HUES48 (cell line): Measurements from ENCODE around the gene STOM.

ENCODE experiments used
- H3K27ac ChIP-seq: one replicate; pipeline ENCODE4 v1.7.0; 2013; ENCODE audit warnings: low read depth, low read length, inconsistent platforms
- H3K27me3 ChIP-seq: 2 replicates; pipeline ENCODE4 v1.6.1; 2013; ENCODE audit warnings: mild to moderate bottlenecking, low read length; ENCODE audit not compliant: control insufficient read depth, insufficient read depth
- H3K36me3 ChIP-seq: 2 replicates; pipeline ENCODE4 v1.6.1; 2013; ENCODE audit warnings: low read length; ENCODE audit not compliant: control insufficient read depth, insufficient read depth
- H3K4me1 ChIP-seq: 2 replicates; pipeline ENCODE4 v1.6.1; 2013; ENCODE audit warnings: mild to moderate bottlenecking, low read length; ENCODE audit not compliant: control insufficient read depth, insufficient read depth
- H3K4me3 ChIP-seq: 2 replicates; pipeline ENCODE4 v1.5.1; 2013; ENCODE audit warnings: mild to moderate bottlenecking, low read depth, low read length
- H3K9ac ChIP-seq: 2 replicates; pipeline ENCODE4 v1.6.1; 2013; ENCODE audit warnings: mild to moderate bottlenecking, low read depth, low read length, moderate library complexity
- H3K9me3 ChIP-seq: 2 replicates; pipeline ENCODE4 v1.6.1; 2013; ENCODE audit warnings: low read length; ENCODE audit not compliant: control insufficient read depth, insufficient read depth

Gene STOM

DNA sequence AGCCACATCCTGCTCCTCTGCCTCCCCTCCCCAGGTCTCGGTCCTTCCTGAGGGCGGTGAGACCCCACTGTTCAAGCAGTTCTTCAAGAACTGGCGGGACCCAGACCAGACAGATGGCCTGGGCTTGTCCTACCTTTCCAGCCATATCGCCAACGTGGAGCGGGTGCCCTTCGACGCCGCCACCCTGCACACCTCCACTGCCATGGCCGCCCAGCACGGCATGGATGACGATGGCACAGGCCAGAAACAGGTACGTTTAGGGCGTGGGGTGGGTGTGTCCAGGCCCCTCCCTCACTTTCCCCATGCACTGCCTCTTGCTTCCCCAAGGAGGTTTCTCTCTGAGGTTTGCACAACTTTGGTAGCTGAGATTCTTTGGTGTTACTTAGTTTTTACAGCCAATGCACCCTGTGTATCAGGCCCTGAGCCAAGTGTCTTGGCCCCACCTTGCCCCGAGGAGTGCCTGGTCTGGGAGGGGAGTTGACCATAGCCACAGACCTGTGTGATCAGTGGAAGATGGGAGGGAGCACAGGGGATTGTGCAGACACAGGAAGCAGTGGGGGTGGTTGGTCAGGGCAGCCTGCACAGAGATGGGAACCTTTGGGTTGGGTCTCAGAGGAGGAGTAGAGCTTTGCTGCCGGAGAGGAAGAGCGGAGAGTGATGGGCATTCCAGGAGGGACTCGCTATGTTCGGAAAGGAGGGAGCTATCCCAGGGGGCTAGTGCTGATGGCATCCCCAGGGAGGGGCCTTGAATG lies 51.2 kb downstream of the STOM start:
- no peaks in the 10 kb centered on the region for H3K27me3 ChIP-seq
- no peaks in the 10 kb centered on the region for H3K9me3 ChIP-seq
- H3K4me3 ChIP-seq: no peak overlapping the region
- peaks cover 8% of the 10 kb centered on the region; the same call in 1 of the 2 replicates for H3K36me3 ChIP-seq
- no peaks in the 10 kb centered on the region for H3K4me1 ChIP-seq
- H3K27ac ChIP-seq: no peak overlapping the region
- H3K9ac ChIP-seq: no peak overlapping the region

DNA sequence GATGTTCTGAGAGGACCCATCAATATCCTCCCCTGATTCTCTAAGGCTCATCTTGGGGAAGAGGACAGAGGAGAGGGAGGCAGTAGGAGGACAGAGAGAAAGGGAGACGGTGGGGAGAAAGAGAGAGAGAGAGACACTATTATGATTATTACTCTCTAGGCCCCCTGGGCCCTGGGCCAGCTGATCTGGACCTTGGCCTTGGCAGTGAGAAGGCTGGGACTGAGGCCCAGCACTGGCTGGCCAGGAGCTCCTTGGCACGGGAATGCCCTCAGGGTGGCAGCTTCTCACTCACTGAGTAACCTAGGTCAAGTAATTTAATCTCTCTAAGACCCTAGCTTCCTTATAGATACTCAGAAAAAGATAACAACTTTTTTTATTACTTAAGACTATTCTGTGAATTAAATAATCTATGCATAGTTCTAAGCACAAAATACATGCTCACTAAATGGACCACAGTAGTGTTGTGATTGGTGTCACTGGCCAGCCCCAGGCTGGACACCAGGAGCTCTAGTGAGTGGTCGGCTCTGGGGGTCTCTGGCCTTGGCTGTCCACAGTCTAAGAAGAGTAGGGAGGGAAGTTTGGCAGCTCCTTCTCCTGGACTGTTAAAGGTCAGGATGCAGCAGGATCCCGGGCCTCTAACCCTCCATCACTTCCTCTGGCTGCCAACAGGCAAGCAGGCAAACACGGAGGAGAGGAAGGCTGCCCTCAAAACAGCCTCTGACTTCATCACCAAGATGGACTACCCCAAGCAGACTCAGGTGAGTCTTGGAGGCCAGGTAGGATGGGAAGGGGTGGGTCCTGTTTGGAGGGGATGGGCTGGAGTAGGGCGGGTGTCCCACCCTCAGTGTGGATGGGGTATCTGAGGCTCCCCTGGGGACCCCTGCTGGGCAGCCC lies 52.1 kb downstream of the STOM start:
- Histone ChIP-seq H3K4me3 (no peak overlapping the region), H3K9ac (no peak overlapping the region), H3K9me3 (no peaks in the 10 kb centered on the region), H3K27me3 (no peaks in the 10 kb centered on the region), H3K27ac (no peak overlapping the region), H3K36me3 (peaks cover 11% of the 10 kb centered on the region; the same call in 1 of the 2 replicates), H3K4me1 (no peaks in the 10 kb centered on the region)

DNA sequence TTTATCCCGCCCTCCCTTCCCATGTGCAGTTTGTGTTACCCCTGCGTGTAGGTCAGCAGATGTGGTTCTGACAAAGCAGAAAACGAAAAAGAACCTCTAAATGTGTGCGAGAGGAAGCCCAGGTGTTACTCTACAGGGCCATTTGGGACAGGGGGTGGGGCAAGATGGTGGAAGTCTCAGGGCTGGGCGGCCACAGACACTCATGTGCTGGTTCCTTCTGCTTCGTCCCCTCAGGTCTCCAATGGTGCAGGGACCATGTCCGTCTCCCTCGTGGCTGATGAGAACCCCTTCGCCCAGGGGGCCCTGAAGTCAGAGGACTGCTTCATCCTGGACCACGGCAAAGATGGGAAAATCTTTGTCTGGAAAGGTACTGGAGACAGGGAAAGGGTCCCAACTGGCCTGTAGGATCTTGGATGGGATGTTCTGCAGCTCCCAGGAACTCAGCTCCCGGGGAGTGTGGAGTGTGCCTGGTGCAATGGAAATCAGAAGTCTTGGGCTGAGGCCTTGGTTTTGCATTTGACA lies 53.1 kb downstream of the STOM start:
- Histone ChIP-seq H3K27ac (no peak overlapping the region), H3K4me3 (no peak overlapping the region), H3K9me3 (no peaks in the 10 kb centered on the region), H3K4me1 (no peaks in the 10 kb centered on the region), H3K27me3 (no peaks in the 10 kb centered on the region), H3K9ac (no peak overlapping the region), H3K36me3 (peaks cover 11% of the 10 kb centered on the region; the same call in 1 of the 2 replicates)

DNA sequence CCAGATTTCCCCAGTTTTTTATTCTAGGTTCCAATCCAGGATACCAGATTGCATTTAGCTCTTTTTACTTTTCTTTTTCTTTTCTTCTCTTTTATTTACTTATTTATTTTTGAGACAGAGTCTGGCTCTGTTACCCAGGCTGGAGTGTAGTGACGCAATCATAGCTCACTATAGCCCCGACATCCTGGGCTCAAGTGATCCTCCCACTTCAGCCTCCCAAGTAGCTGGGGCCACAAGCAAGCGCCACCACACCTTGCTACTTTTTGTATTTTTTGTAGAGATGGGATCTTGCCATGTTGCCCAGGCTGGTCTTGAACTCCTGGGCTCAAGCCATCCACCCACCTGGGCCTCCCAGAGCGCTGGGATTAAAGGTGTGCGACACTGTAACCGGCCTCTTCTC lies 53.7 kb downstream of the STOM start:
- no peaks in the 10 kb centered on the region for H3K4me1 ChIP-seq
- no peak overlapping the region for H3K9ac ChIP-seq
- H3K27me3 ChIP-seq: no peaks in the 10 kb centered on the region
- peaks cover 11% of the 10 kb centered on the region; the same call in 1 of the 2 replicates for H3K36me3 ChIP-seq
- no peaks in the 10 kb centered on the region for H3K9me3 ChIP-seq
- no peak overlapping the region for H3K4me3 ChIP-seq
- H3K27ac ChIP-seq: no peak overlapping the region

DNA sequence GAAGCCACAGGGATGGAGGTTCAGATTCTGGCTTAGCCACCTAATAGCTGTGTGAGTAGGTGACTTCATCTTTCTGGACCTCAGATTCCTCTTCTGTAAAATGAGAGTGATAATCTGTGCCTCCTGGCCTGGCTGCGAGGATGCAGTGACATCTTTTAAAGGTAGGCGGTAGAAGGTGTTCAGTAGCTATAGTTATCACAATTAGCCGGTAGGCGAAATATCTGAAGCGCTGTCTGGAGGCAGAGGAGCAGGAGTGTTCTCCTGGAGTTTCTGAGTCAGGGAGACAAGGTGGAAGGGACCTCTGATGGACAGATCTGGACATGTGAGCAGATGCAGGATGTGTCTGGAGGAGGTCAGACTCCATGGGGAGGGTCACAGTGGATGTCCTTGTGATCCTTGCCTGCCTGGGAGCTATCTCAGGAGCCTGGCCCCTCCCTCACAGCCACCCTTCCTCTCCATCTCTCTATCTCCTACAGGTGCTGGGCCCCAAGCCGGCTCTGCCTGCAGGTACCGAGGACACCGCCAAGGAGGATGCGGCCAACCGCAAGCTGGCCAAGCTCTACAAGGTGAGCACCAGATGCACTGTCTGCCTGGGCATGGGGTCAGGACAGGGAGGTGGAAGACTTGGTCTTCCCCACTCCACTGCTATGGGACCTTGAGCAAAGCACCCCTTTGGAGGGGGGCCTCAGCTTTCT lies 56.4 kb downstream of the STOM start:
- H3K27ac ChIP-seq: no peak overlapping the region
- peaks cover 11% of the 10 kb centered on the region; the same call in 1 of the 2 replicates for H3K36me3 ChIP-seq
- no peaks in the 10 kb centered on the region for H3K9me3 ChIP-seq
- H3K27me3 ChIP-seq: no peaks in the 10 kb centered on the region
- no peak overlapping the region for H3K4me3 ChIP-seq
- no peaks in the 10 kb centered on the region for H3K4me1 ChIP-seq
- no peak overlapping the region for H3K9ac ChIP-seq

DNA sequence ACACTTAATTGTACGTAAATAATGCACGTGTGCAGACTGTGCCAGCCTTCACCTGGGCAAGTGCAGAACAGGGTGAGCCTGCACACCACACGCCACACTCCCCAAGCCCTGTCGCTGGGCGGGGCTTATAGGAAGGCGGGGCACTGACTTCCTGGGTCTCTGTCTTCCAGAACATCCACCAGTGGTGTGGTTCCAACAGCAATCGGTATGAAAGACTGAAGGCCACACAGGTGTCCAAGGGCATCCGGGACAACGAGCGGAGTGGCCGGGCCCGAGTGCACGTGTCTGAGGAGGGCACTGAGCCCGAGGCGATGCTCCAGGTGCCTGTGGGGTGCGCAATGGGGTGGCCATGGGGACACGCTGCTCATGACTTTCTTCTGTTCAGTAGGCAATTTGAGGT lies 57.9 kb downstream of the STOM start:
- no peak overlapping the region for H3K27ac ChIP-seq
- no peak overlapping the region for H3K4me3 ChIP-seq
- peaks cover 9% of the 10 kb centered on the region; the same call in 1 of the 2 replicates for H3K36me3 ChIP-seq
- H3K9ac ChIP-seq: no peak overlapping the region
- no peaks in the 10 kb centered on the region for H3K27me3 ChIP-seq
- no peaks in the 10 kb centered on the region for H3K9me3 ChIP-seq
- H3K4me1 ChIP-seq: no peaks in the 10 kb centered on the region

DNA sequence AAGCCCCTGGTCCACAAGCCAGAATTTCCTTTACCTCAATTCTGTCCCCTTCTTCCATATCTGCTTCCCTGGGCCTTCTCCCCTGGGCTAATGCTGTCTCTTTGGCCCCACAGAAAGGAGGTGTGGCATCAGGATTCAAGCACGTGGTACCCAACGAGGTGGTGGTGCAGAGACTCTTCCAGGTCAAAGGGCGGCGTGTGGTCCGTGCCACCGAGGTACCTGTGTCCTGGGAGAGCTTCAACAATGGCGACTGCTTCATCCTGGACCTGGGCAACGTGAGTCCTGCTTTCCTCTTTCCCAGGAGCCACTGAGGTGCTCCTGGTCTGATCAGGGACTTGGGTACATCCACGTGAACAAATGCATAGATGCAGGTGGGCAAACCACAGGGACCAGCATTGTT lies 59.5 kb downstream of the STOM start:
- H3K9ac ChIP-seq: no peak overlapping the region
- H3K4me3 ChIP-seq: no peak overlapping the region
- peaks cover 3% of the 10 kb centered on the region; the same call in 1 of the 2 replicates for H3K4me1 ChIP-seq
- H3K9me3 ChIP-seq: no peaks in the 10 kb centered on the region
- peaks cover 7% of the 10 kb centered on the region; the same call in 1 of the 2 replicates for H3K36me3 ChIP-seq
- no peak overlapping the region for H3K27ac ChIP-seq
- no peaks in the 10 kb centered on the region for H3K27me3 ChIP-seq

DNA sequence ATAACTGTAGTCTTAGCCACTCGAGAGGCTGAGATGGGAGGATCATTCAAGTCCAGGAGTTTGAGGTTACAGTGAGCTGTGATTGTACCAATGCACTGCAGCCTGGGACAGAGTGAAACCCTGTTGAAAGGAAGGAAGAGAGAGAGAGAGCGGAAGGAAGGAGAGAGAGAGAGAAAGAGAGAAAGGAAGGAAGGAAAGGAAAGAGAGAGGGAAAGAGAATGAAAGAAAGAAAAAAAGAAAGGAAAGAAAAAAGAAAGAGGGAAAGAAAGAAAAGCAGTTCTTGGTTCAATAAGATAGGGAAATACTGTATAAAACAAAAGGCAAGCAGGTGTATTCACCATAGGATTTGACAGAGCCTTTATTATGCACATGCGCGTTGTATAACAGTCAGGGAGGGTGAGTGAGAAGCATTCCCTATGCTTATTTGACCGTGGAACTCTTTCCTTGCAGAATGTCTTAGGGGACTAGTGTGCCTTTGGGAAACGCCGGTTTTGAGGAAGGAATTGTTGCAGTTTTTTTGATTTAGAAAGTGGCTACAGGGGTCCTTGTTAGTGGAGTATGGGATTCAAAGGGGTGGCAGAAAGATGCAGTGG lies 60.1 kb downstream of the STOM start:
- Histone ChIP-seq H3K36me3 (peaks cover 7% of the 10 kb centered on the region; the same call in 1 of the 2 replicates), H3K4me3 (no peak overlapping the region), H3K4me1 (peaks cover 3% of the 10 kb centered on the region; the same call in 1 of the 2 replicates)

DNA sequence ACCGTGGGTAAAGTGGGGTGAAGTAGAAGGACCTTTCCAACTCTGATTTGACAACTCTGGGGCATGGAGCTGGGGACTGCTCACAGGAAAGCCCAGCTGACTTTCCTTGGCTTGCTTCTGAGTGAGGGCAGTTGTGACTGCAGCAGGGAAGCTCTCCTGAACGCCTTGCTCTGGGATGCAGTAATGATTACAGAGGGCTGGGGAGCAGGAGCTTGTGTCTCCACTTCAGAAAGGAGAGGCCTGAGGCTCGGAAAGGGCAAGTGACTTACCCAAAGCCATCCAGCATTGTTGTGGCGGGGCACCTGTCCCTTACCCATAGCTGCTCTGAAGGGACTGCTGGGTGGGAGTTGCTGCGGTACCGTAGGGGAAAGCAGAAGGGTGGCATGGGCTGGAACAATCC lies 60.9 kb downstream of the STOM start:
- peaks cover 3% of the 10 kb centered on the region; the same call in 1 of the 2 replicates for H3K4me1 ChIP-seq
- no peak overlapping the region for H3K27ac ChIP-seq
- H3K4me3 ChIP-seq: no peak overlapping the region
- H3K9me3 ChIP-seq: no peaks in the 10 kb centered on the region
- no peak overlapping the region for H3K9ac ChIP-seq
- peaks cover 7% of the 10 kb centered on the region; the same call in 1 of the 2 replicates for H3K36me3 ChIP-seq
- no peaks in the 10 kb centered on the region for H3K27me3 ChIP-seq

More for the DNA sequence above, 60.1 kb downstream of the STOM start:
- Histone ChIP-seq H3K27ac (no peak overlapping the region), H3K9me3 (no peaks in the 10 kb centered on the region), H3K27me3 (no peaks in the 10 kb centered on the region), H3K9ac (no peak overlapping the region)

DNA sequence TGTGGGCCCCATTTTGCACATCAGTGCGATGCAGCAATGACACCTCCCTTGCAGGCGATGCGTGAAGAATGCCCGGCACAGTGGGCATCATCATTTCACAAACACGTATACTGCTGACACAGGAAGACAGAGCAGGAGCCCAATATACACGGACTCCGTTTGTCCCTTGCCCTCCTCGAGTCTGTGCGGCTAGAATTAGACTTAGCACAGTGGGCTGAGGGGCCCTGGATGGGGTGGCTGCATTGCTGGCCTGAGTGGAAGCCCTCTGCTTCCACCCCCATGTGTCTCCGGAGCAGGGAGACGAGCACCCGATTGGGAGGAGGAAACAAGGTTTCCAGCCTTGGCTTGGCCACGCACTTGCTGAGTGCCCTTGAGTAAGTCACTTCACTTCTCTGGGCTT lies 61.3 kb downstream of the STOM start:
- Histone ChIP-seq H3K27ac (no peak overlapping the region), H3K9me3 (no peaks in the 10 kb centered on the region), H3K9ac (no peak overlapping the region), H3K36me3 (peaks cover 7% of the 10 kb centered on the region; the same call in 1 of the 2 replicates), H3K4me3 (no peak overlapping the region), H3K27me3 (no peaks in the 10 kb centered on the region), H3K4me1 (peaks cover 3% of the 10 kb centered on the region; the same call in 1 of the 2 replicates)
